Mesenchymal stem cell (in vitro differentiated cells and primary cell): ENCODE data around the gene MR1.

Experiments used
- DNase-seq: peaks from one replicate; pipeline ENCODE4 v3.0.0-alpha.2; 2013
- H2AFZ ChIP-seq: one replicate; pipeline ENCODE4 v1.6.1; 2013; ENCODE audit warnings: low read depth, mild to moderate bottlenecking, control low read depth, inconsistent platforms, low read length, moderate library complexity
- H2AK5ac ChIP-seq: 2 replicates; pipeline ENCODE4 v1.6.1; 2013; ENCODE audit warnings: low read length, moderate library complexity, mild to moderate bottlenecking, inconsistent platforms; ENCODE audit not compliant: severe bottlenecking
- H2BK120ac ChIP-seq: one replicate; pipeline ENCODE4 v1.6.1; 2013; ENCODE audit warnings: low read depth, mild to moderate bottlenecking, inconsistent platforms, low read length, moderate library complexity
- H2BK12ac ChIP-seq, 2 experiments: one replicate each; pipeline ENCODE4 v1.6.1; 2013; ENCODE audit warnings: inconsistent platforms in 2 of 2, low read length in 2 of 2, mild to moderate bottlenecking in 2 of 2, moderate library complexity in 2 of 2, control low read depth in 1 of 2
- H2BK15ac ChIP-seq: one replicate; pipeline ENCODE4 v1.6.1; 2013; ENCODE audit warnings: mild to moderate bottlenecking, low read depth, inconsistent platforms; ENCODE audit not compliant: poor library complexity, severe bottlenecking
- H2BK5ac ChIP-seq: 2 replicates; pipeline ENCODE4 v1.6.1; 2013; ENCODE audit warnings: low read depth, mild to moderate bottlenecking, low read length, control low read depth, inconsistent platforms; ENCODE audit not compliant: poor library complexity, severe bottlenecking
- H3K14ac ChIP-seq, 2 experiments: one replicate each; pipeline ENCODE4 v1.6.1; 2013; ENCODE audit warnings: inconsistent platforms in 2 of 2, low read length in 2 of 2, control low read depth in 1 of 2, mild to moderate bottlenecking in 1 of 2, moderate library complexity in 1 of 2
- H3K18ac ChIP-seq, 2 experiments: one replicate each; pipeline ENCODE4 v1.6.1; 2013; ENCODE audit warnings: inconsistent platforms in 2 of 2, low read length in 2 of 2, control low read depth in 1 of 2, low read depth in 1 of 2, mild to moderate bottlenecking in 1 of 2
- H3K23ac ChIP-seq, 2 experiments: one replicate each; pipeline ENCODE4 v1.6.1; 2013; ENCODE audit warnings: inconsistent platforms in 2 of 2, low read length in 2 of 2, mild to moderate bottlenecking in 2 of 2, moderate library complexity in 2 of 2, control low read depth in 1 of 2
- H3K27ac ChIP-seq: 2 replicates; pipeline ENCODE4 v1.5.1; 2013; ENCODE audit warnings: mild to moderate bottlenecking, moderate library complexity, low read length, control low read depth, inconsistent platforms; ENCODE audit not compliant: poor library complexity, severe bottlenecking
- H3K27me3 ChIP-seq, 2 experiments: 2 replicates each; pipeline versions ENCODE4 v1.6.1 to v1.7.0; 2013; ENCODE audit warnings: low read length in 2 of 2, mild to moderate bottlenecking in 2 of 2, moderate library complexity in 2 of 2, control low read depth in 1 of 2, inconsistent platforms in 1 of 2; ENCODE audit not compliant: control insufficient read depth in 1 of 2, insufficient read depth in 1 of 2
- H3K36me3 ChIP-seq, 2 experiments: 2 replicates each; pipeline versions ENCODE4 v1.6.1 to v1.7.0; 2013; ENCODE audit warnings: low read length in 2 of 2, control low read depth in 1 of 2, inconsistent platforms in 1 of 2, low read depth in 1 of 2, mild to moderate bottlenecking in 1 of 2; ENCODE audit not compliant: insufficient read depth in 2 of 2, control insufficient read depth in 1 of 2
- H3K4ac ChIP-seq, 2 experiments: one replicate each; pipeline ENCODE4 v1.6.1; 2013; ENCODE audit warnings: inconsistent platforms in 2 of 2, low read length in 2 of 2, mild to moderate bottlenecking in 2 of 2, moderate library complexity in 2 of 2, control low read depth in 1 of 2, low read depth in 1 of 2
- H3K4me1 ChIP-seq: 2 replicates; pipeline ENCODE4 v1.6.1; 2013; ENCODE audit warnings: low read depth, low read length, control low read depth; ENCODE audit not compliant: control insufficient read depth, insufficient read depth
- H3K4me2 ChIP-seq: 2 replicates; pipeline ENCODE4 v1.6.1; 2013; ENCODE audit warnings: low read length, mild to moderate bottlenecking, inconsistent platforms; ENCODE audit not compliant: poor library complexity, severe bottlenecking
- H3K4me3 ChIP-seq, 2 experiments: 2 replicates each; pipeline versions ENCODE4 v1.5.1 to v1.7.0; 2013; ENCODE audit warnings: low read length in 2 of 2, mild to moderate bottlenecking in 2 of 2, control low read depth in 1 of 2, low read depth in 1 of 2; ENCODE audit not compliant: insufficient read depth in 1 of 2
- H3K79me1 ChIP-seq: replicated peaks from 2 replicates; pipeline ENCODE4 v1.6.1; 2013; ENCODE audit warnings: mild to moderate bottlenecking, control low read depth, low read length, inconsistent platforms; ENCODE audit not compliant: poor library complexity, severe bottlenecking
- H3K9ac ChIP-seq: 2 replicates; pipeline ENCODE4 v1.7.0; 2013; ENCODE audit warnings: mild to moderate bottlenecking, low read length, moderate library complexity
- H3K9me3 ChIP-seq: 2 replicates; pipeline ENCODE4 v1.7.0; 2013; ENCODE audit warnings: mild to moderate bottlenecking, low read length; ENCODE audit not compliant: control insufficient read depth
- H4K8ac ChIP-seq: one replicate; pipeline ENCODE4 v1.6.1; 2013; ENCODE audit warnings: inconsistent platforms, mild to moderate bottlenecking, low read length, moderate library complexity
- H4K91ac ChIP-seq: one replicate; pipeline ENCODE4 v1.6.1; 2013; ENCODE audit warnings: mild to moderate bottlenecking, low read length, inconsistent platforms
- WGBS: methylation state at CpG from one replicate; pipeline ENCODE4 v1.1.7; 2013; ENCODE audit warnings: mixed read lengths; 5-methylcytosine and 5-hydroxymethylcytosine counted together

Gene MR1

DNA sequence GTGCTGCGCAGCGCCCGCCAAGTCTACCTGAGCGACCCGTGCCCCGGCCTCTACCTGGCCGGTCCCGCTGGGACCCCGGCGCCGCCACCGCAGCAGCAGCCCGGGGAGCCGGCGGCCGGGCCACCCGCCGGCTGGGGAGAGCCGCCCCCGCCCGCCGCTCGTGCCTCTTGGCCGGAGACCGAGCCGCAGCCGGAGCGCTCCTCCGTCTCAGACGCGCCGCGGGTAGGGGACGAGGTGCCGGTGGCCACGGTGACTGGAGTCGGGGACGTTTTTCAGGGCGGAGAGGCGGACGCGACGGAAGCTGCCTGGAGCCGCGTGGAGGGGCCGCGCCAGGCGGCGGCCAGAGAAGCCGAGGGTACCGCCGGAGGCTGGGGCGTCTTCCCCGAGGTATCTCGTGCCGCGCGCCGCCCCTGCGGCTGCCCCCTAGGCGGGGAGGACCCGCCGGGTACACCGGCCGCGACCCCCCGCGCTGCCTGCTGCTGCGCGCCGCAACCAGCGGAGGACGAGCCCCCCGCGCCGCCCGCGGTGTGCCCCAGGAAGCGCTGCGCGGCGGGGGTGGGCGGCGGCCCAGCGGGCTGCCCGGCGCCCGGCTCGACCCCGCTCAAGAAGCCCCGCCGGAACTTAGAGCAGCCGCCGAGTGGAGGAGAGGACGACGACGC, 55.4 kb downstream of the MR1 start:
- Histone ChIP-seq H3K4ac (peak overlapping the region; percentile 32 to 59), H3K4me3 (peak overlapping the region; percentile 98 to 100), H3K36me3 (peaks cover 7 to 35% of the 10 kb centered on the region in 2 experiments), H3K14ac (peak overlapping the region; percentile 64 to 87), H3K18ac (peak overlapping the region; percentile 79 to 82), H2AFZ (no peak overlapping the region), H2BK120ac (peak overlapping the region; percentile 42), H2BK15ac (peak overlapping the region; percentile 79), H3K4me1 (peaks cover 7% of the 10 kb centered on the region), H3K9me3 (no peaks in the 10 kb centered on the region), H3K9ac (peak overlapping the region; percentile 97), H3K27me3 (no peaks in the 10 kb centered on the region), H2BK12ac (no peak overlapping the region), H2BK5ac (peak overlapping the region; percentile 74), H3K23ac (peak overlapping the region in 1 of 2 experiments; percentile 23), H3K79me1 (peaks cover 3% of the 10 kb centered on the region), H4K91ac (peak overlapping the region; percentile 31), H3K27ac (peak overlapping the region; percentile 75), H4K8ac (peak overlapping the region; percentile 59), H2AK5ac (no peak overlapping the region), H3K4me2 (peak overlapping the region; percentile 49)
- under 1% methylated on average over 88 of the region's 97 CpGs for WGBS
- DNase-seq, result no peak

DNA sequence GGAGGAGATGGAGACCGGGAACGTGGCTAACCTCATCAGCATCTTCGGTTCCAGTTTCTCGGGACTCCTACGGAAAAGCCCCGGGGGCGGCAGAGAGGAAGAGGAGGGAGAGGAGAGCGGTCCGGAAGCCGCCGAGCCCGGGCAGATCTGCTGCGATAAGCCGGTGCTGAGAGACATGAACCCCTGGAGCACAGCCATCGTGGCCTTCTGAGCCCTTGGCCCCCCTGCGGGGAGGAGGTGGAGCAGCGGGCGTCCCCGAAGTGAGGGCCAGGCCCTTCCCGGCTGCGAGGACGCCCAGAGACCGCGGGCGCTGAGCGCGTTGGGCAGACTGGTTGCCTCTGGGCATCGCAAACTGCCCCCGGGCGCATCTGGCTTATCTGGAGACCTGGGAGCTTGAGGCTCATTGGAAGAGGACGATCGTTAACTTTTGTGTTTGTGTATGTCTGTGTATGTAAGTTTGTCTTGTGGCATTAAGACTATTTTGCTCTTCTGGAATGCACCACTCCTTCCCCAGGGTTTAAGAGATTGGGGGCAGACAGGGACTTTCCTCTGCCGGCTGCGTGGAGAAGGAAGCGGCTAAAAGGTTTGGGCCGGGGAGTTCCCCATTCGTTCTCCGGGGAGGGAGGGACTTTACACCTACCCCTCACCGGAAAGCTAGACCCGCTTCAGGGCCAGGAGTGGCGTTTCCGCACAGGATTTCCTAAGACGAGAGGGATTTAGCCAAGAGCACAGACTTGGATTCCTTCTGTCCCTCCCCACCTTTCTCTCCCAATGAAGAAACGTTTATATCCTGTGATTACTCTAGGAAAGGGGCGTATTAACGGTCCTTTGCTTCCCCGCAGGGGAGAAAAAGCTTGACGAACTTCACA, 56.1 kb downstream of the MR1 start:
- DNase-seq, result peak; percentile 81
- Histone ChIP-seq H2BK15ac (no peak overlapping the region), H2AFZ (no peak overlapping the region), H4K91ac (peak overlapping the region; percentile 76), H3K4ac (peak overlapping the region in 1 of 2 experiments; percentile 60), H2BK5ac (peak overlapping the region; percentile 74), H3K14ac (peak overlapping the region in 1 of 2 experiments; percentile 3), H3K27ac (peak overlapping the region; percentile 75), H3K27me3 (no peaks in the 10 kb centered on the region), H3K9ac (peak overlapping the region; percentile 97), H2BK120ac (peak overlapping the region; percentile 42), H3K4me3 (peak overlapping the region; percentile 98 to 100), H3K23ac (peak overlapping the region in 1 of 2 experiments; percentile 53), H2BK12ac (no peak overlapping the region), H3K79me1 (peaks cover 3% of the 10 kb centered on the region), H3K4me1 (peaks cover 7% of the 10 kb centered on the region), H3K18ac (peak overlapping the region; percentile 79 to 82), H4K8ac (peak overlapping the region; percentile 36), H2AK5ac (peak overlapping the region; percentile 46), H3K4me2 (peak overlapping the region; percentile 49), H3K36me3 (peaks cover 7 to 35% of the 10 kb centered on the region in 2 experiments), H3K9me3 (no peaks in the 10 kb centered on the region)
- under 1% methylated on average over 43 of the region's 48 CpGs for WGBS

DNA sequence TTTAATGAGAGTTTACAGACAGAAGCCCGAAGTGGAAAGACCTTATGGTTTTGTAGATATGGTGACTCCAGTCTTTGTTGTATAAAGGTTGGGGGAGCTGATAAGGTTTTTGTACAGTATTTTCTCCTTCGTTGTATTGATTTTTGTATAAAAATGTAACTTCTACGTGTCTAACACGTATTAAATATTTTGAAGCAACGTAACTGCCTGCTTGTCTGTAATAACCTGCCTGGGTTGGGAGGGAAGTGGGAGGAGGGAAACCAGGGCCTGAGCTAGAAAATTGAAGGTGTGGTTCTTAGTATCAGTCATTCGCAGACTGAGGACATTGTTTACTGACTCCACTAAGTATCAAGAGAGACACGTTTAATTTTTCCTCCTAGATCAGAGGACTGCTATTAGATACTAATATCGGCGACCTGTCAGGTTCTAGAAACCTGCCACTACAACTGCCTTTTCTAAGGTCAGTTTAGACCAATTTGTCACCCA, 56.9 kb downstream of the MR1 start:
- WGBS, result 37% methylated on average over 6 of the region's 9 CpGs
- H2BK12ac ChIP-seq, result no peak overlapping the region

More for the DNA sequence above, 56.9 kb downstream of the MR1 start:
- H3K27ac ChIP-seq, result peak overlapping the region; percentile 75
- H3K4me1 ChIP-seq, result peaks cover 11% of the 10 kb centered on the region
- no peak overlapping the region for H3K23ac ChIP-seq
- H2AFZ ChIP-seq, result no peak overlapping the region
- H3K14ac ChIP-seq, result no peak overlapping the region
- peak overlapping the region; percentile 70 for H3K4me2 ChIP-seq
- H3K9ac ChIP-seq, result peak overlapping the region; percentile 97
- no peak overlapping the region for H4K8ac ChIP-seq
- no peak overlapping the region for H2BK15ac ChIP-seq
- H4K91ac ChIP-seq, result no peak overlapping the region
- H2AK5ac ChIP-seq, result no peak overlapping the region
- H3K4me3 ChIP-seq, result peak overlapping the region in 1 of 2 experiments; percentile 98
- peaks cover 3% of the 10 kb centered on the region for H3K79me1 ChIP-seq
- H2BK5ac ChIP-seq, result no peak overlapping the region
- DNase-seq, result no peak
- peaks cover 7 to 35% of the 10 kb centered on the region in 2 experiments for H3K36me3 ChIP-seq
- no peak overlapping the region for H3K18ac ChIP-seq
- H3K4ac ChIP-seq, result no peak overlapping the region
- H2BK120ac ChIP-seq, result no peak overlapping the region
- no peaks in the 10 kb centered on the region for H3K9me3 ChIP-seq
- no peaks in the 10 kb centered on the region for H3K27me3 ChIP-seq
